K562 (cell line): ENCODE results near the gene ACTA2.

Experiments used
- CBX2 ChIP-seq: fragments of 200-600 bp; sonication (generic); IDR thresholded peaks from one replicate; pipeline ENCODE4 v1.6.1; 2012; ENCODE audit warnings: mild to moderate bottlenecking, low read length, inconsistent platforms; ENCODE audit not compliant: insufficient read depth, poor library complexity, severe bottlenecking
- ESRRB ChIP-seq: fragments of 250-450 bp; sonication (Bioruptor Pico); IDR thresholded peaks from 2 replicates; pipeline ENCODE4 v1.5.0; 2020; ENCODE audit warnings: mild to moderate bottlenecking, moderate library complexity, borderline replicate concordance
- FOS ChIP-seq: IDR thresholded peaks from 3 replicates; pipeline ENCODE4 v1.6.1; 2011; ENCODE audit not compliant: insufficient read length; ENCODE audit errors: extremely low read depth
- KLF13 ChIP-seq: fragments of 450-650 bp; IDR thresholded peaks from 2 replicates; pipeline ENCODE4 v1.6.1; 2016; ENCODE audit warnings: missing genetic modification characterization, low read depth, mild to moderate bottlenecking, missing compliant biosample characterization, moderate library complexity, borderline replicate concordance
- MED1 ChIP-seq: sonication (generic); formaldehyde crosslinking; IDR thresholded peaks from 2 replicates; pipeline ENCODE4 v1.8.1; 2023; ENCODE audit warnings: missing genetic modification reagents, borderline replicate concordance
- SIN3B ChIP-seq: fragments of 450-650 bp; IDR thresholded peaks from 2 replicates; pipeline ENCODE4 v1.6.1; 2017; ENCODE audit warnings: low read depth, mild to moderate bottlenecking, moderate library complexity
- SRF ChIP-seq, 2 experiments: fragments of 250-450, 450-650 bp in 1 of 2; sonication (Bioruptor Pico) in 1 of 2; sonication (generic) in 1 of 2; formaldehyde crosslinking; IDR thresholded peaks; 2 replicates each; pipeline versions ENCODE4 v1.5.0 to v1.5.1; 2020 to 2022; ENCODE audit warnings: mild to moderate bottlenecking in 1 of 2, missing genetic modification reagents in 1 of 2
- YBX1 ChIP-seq: fragments of 450-650 bp; IDR thresholded peaks from 2 replicates; pipeline ENCODE4 v1.7.1; 2016; ENCODE audit warnings: mild to moderate bottlenecking
- ZNF354B ChIP-seq: fragments of 250-450 bp; sonication (Bioruptor Pico); IDR thresholded peaks from 2 replicates; pipeline ENCODE4 v1.4.0; 2020
- ZNF668 ChIP-seq: fragments of 250-450 bp; sonication (Bioruptor Pico); IDR thresholded peaks from 2 replicates; pipeline ENCODE4 v1.8.0; 2022; ENCODE audit warnings: mild to moderate bottlenecking, inconsistent platforms
- TF ChIP-seq, protein P1 (sequence below): sonication (generic); formaldehyde crosslinking; IDR thresholded peaks from 2 replicates; pipeline ENCODE4 v1.5.0; 2020; ENCODE audit warnings: missing genetic modification reagents
- TF ChIP-seq, protein P2 (sequence below), 3 experiments: fragments of 200-800 bp in 1 of 3; fragments of 250-450 bp in 1 of 3; fragments of 450-650 bp in 1 of 3; sonication (Bioruptor Pico) in 1 of 3; sonication (Bioruptor generic) in 1 of 3; formaldehyde crosslinking in 1 of 3; IDR thresholded peaks; 2 replicates each; pipeline versions ENCODE4 v1.6.1 to v1.8.0; 2016 to 2022; ENCODE audit warnings: mild to moderate bottlenecking in 2 of 3, missing genetic modification characterization in 2 of 3, missing compliant biosample characterization in 1 of 3, moderate library complexity in 1 of 3

DNA sequence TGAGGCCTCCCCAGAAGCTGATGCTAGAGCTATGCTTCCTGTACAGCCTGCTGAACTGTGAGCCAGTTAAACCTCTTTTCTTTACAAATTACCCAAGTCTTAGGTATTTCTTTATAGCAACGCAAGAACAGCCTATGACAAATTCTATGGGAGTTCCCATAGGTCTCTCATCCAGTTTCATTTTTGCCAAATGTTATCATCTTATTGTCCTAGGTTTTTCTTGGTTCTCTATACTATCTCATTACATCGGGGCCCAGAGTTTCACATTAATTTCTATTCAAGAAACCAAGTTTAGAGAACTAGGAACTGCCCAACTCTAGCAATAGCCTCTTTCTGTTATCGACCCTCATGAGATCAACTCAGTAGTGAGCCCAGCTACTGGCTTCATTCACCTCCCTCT lies 15.9 kb downstream of the ACTA2 start:
- TF ChIP-seq MED1 (CRISPR knock-in tag) (no peak), FOS (no peak), ESRRB (CRISPR knock-in tag) (no peak), SRF (CRISPR knock-in tag; IDR thresholded peaks at IDR 0.05) (no peak), CBX2 (no peak), SIN3B (no peak), KLF13 (tag) (no peak), ZNF354B (no peak), ZNF668 (CRISPR knock-in tag) (no peak), YBX1 (no peak)
- TF ChIP-seq, protein P1, sequence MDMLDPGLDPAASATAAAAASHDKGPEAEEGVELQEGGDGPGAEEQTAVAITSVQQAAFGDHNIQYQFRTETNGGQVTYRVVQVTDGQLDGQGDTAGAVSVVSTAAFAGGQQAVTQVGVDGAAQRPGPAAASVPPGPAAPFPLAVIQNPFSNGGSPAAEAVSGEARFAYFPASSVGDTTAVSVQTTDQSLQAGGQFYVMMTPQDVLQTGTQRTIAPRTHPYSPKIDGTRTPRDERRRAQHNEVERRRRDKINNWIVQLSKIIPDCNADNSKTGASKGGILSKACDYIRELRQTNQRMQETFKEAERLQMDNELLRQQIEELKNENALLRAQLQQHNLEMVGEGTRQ (CRISPR knock-in tag) = no peak
- TF ChIP-seq, protein P2, sequence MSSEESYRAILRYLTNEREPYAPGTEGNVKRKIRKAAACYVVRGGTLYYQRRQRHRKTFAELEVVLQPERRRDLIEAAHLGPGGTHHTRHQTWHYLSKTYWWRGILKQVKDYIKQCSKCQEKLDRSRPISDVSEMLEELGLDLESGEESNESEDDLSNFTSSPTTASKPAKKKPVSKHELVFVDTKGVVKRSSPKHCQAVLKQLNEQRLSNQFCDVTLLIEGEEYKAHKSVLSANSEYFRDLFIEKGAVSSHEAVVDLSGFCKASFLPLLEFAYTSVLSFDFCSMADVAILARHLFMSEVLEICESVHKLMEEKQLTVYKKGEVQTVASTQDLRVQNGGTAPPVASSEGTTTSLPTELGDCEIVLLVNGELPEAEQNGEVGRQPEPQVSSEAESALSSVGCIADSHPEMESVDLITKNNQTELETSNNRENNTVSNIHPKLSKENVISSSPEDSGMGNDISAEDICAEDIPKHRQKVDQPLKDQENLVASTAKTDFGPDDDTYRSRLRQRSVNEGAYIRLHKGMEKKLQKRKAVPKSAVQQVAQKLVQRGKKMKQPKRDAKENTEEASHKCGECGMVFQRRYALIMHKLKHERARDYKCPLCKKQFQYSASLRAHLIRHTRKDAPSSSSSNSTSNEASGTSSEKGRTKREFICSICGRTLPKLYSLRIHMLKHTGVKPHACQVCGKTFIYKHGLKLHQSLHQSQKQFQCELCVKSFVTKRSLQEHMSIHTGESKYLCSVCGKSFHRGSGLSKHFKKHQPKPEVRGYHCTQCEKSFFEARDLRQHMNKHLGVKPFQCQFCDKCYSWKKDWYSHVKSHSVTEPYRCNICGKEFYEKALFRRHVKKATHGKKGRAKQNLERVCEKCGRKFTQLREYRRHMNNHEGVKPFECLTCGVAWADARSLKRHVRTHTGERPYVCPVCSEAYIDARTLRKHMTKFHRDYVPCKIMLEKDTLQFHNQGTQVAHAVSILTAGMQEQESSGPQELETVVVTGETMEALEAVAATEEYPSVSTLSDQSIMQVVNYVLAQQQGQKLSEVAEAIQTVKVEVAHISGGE (CRISPR knock-in tag; IDR thresholded peaks at IDR 0.05) = no peak
